CMK (cell line): ENCODE data around the gene KIF5B.

Experiments used
- DNase-seq: peaks from one replicate; pipeline ENCODE4 v3.0.0-alpha.2; 2010; ENCODE audit warnings: low read depth

Gene KIF5B

DNA sequence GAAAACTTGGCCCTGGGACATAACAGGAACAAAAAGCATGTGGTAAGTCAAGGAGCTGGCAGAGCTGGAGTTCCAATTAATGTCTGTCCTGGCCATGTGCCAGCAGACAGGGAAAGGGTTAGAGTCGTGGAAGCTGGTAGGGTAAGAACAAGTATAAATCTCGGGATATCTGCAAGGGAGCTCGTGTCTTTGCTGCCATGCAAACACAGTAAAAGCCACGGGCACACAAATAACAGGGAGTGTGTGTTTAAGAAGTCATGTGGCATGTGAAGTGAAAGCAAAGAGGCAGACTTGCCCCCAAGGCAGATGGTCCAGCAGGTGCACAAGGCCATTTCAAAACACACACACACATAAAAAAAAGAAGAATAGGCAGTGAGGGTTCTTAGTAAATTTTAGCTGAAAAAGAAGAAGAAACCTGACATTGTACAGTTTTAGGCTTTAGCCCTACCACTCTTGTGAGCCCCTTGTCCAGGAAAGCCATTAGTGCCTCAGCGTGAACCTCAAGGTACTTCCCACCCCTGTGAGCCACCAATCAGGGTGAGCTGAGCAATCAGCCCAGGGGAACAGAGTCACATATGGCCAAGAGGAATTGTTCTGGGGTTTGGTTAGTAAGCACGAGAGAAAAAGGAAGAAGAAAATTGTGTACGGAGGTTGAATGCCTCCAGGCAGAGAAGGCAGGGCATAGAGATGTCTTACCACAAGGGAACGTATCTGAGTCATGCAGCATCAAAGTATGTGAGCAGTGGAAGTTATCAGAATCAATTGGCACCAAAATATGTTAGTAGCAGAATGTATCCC lies 94.7 kb downstream of the KIF5B start:
- no peak for DNase-seq

DNA sequence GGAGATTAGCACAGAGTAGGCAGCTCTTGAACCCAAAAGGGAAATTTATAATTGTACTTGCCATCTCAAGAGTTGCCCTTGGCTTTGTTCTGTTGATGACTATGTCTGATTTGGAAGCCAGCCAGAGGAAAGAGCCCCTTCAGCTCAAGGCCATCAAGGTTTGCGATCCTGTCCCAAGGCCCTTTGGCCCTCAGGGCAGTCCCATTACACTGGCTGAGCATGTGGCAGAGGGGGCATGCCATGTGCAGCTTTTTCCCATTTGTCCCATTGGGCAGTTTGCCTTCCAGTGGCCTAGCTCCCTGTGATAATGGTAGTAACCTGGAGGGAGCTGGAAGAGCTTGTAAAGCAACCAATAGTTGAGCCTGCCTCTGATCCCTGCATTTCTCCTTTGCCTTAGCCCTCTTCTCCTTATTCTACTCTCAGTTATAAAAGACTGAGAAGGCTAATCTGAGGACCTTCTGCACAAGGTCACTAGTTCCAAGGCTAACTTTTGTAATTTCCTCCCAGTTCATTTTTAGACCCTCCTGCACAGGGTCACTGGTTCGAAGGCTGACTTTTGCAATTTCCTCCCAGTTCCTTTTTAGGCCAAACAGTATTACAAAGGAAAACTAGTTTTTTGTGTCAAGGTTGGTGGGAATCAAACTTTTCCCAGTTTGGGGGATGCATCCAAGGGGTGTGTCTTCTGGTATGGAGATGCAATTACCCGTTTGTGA lies 96.6 kb downstream of the KIF5B start:
- DNase-seq, result no peak
